Measurements from ENCODE around the gene WDR90.

The WDR90 gene

DNA sequence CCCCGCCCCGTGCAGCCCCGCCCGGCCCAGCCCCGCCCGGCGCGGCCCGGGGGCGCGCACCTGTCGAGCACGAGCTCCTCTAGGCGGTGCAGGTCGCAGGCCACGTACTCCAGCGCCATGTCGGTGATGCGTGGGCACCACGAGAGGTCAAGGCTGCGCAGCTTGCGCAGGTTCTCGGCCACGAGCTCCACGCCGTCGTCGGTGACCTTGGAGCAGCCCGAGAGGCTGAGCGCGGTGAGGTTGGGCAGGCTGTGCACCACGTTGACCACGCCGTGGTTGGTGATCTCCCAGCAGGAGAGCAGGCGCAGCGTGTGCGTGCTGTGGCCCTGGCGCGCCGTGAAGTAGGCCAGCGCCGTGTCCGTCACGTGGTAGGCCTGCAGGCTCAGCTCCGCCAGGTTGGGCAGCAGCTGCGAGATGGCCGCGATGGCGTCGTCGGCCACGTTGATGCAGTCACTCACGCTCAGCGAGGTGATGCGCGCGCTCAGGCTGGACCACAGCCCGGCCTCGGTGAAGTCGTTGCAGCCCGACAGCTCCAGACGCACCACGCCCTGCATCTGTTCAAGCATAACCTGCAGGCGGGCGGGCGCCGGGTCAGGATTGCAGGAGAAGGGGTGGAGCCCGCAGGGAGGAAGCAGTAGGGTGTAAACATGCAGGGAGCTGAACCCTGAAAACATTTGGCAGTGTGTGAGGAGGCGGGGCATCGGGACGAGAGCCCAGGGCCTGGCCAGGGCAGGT lies 46.4 kb downstream of the WDR90 start:
- H3K4me1 ChIP-seq (ENCODE audit: control insufficient read depth, insufficient read depth, low read length), result no peaks in the 10 kb centered on the region
- H3K36me3 ChIP-seq (ENCODE audit: control insufficient read depth in 2 of 2, insufficient read depth in 1 of 2, low read length in 2 of 2), result no peaks in the 10 kb centered on the region
- H3K27ac ChIP-seq (ENCODE audit: extremely low read depth, low read depth, low read length), result no peak overlapping the region; the same call in 1 of the 2 replicates
- H3K9me3 ChIP-seq (ENCODE audit: control insufficient read depth, insufficient read depth, low read depth, low read length), result no peaks in the 10 kb centered on the region
- POLR2A ChIA-PET, result interaction anchor here (0.9 to 1.9 kb wide), 13 partner anchors 9 to 111 kb away, joined by 3 to 8 read pairs (median 4); partner anchors contain the start of genes ANTKMT, JMJD8, RHBDL1 and STUB1
- H3K4me3 ChIP-seq (ENCODE audit: low read depth, low read length), result peak overlapping the region; percentile 25
- CTCF ChIA-PET, result interaction anchor here (0.6 to 2.0 kb wide), 5 partner anchors 9 to 287 kb away, joined by 3 to 8 read pairs (median 4); no protein-coding TSS in a partner anchor
- TF ChIP-seq, protein P1, sequence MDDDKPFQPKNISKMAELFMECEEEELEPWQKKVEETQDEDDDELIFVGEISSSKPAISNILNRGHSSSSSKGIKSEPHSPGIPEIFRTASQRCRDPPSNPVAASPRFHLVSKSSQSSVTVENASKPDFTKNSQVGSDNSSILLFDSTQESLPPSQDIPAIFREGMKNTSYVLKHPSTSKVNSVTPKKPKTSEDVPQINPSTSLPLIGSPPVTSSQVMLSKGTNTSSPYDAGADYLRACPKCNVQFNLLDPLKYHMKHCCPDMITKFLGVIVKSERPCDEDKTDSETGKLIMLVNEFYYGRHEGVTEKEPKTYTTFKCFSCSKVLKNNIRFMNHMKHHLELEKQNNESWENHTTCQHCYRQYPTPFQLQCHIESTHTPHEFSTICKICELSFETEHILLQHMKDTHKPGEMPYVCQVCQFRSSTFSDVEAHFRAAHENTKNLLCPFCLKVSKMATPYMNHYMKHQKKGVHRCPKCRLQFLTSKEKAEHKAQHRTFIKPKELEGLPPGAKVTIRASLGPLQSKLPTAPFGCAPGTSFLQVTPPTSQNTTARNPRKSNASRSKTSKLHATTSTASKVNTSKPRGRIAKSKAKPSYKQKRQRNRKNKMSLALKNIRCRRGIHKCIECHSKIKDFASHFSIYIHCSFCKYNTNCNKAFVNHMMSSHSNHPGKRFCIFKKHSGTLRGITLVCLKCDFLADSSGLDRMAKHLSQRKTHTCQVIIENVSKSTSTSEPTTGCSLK (tag by site-specific recombination; IDR thresholded peaks at IDR 0.05), result no peak
- TF ChIP-seq ZFHX2 (tag by site-specific recombination; conservative IDR thresholded peaks at IDR 0.05) (peak; percentile 55; the same call in 1 of the 2 replicates), SP3 (tag by site-specific recombination; IDR thresholded peaks at IDR 0.05) (0 out of 2 replicates have a peak, but pooled peaks have one; percentile 40), ZFP37 (tag by site-specific recombination; IDR thresholded peaks at IDR 0.05) (no peak), MEIS1 (CRISPR knock-in tag; IDR thresholded peaks at IDR 0.05; ENCODE audit: borderline replicate concordance) (no peak), ZNF629 (tag by site-specific recombination; IDR thresholded peaks at IDR 0.05) (peak; percentile 48; the same call in 1 of the 2 replicates), MYNN (tag by site-specific recombination; IDR thresholded peaks at IDR 0.05; ENCODE audit: borderline replicate concordance) (no peak), WT1 (tag by site-specific recombination; IDR thresholded peaks at IDR 0.05) (no peak), ZNF843 (tag by site-specific recombination; IDR thresholded peaks at IDR 0.05) (peak; percentile 37; the same call in 1 of the 2 replicates), ZNF157 (tag by site-specific recombination; IDR thresholded peaks at IDR 0.05) (no peak), ZNF555 (tag by site-specific recombination; conservative IDR thresholded peaks at IDR 0.05) (no peak), ZBTB17 (tag by site-specific recombination; IDR thresholded peaks at IDR 0.05) (peak; percentile 82), ZNF24 (tag by site-specific recombination; IDR thresholded peaks at IDR 0.05) (no peak; the same call in 1 of the 2 replicates), ZNF544 (tag by site-specific recombination; IDR thresholded peaks at IDR 0.05) (no peak), ZNF133 (tag by site-specific recombination; IDR thresholded peaks at IDR 0.05) (no peak), ZNF10 (tag by site-specific recombination; IDR thresholded peaks at IDR 0.05) (0 out of 2 replicates have a peak, but pooled peaks have one; percentile 44), ZNF391 (tag by site-specific recombination; IDR thresholded peaks at IDR 0.05; ENCODE audit: borderline replicate concordance, low read depth) (peak; percentile 70; the same call in 1 of the 2 replicates), ZSCAN30 (tag by site-specific recombination; IDR thresholded peaks at IDR 0.05) (no peak)
- TF ChIP-seq, protein P2, sequence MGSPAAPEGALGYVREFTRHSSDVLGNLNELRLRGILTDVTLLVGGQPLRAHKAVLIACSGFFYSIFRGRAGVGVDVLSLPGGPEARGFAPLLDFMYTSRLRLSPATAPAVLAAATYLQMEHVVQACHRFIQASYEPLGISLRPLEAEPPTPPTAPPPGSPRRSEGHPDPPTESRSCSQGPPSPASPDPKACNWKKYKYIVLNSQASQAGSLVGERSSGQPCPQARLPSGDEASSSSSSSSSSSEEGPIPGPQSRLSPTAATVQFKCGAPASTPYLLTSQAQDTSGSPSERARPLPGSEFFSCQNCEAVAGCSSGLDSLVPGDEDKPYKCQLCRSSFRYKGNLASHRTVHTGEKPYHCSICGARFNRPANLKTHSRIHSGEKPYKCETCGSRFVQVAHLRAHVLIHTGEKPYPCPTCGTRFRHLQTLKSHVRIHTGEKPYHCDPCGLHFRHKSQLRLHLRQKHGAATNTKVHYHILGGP (tag by site-specific recombination; IDR thresholded peaks at IDR 0.05), result no peak
- TF ChIP-seq, protein P3, sequence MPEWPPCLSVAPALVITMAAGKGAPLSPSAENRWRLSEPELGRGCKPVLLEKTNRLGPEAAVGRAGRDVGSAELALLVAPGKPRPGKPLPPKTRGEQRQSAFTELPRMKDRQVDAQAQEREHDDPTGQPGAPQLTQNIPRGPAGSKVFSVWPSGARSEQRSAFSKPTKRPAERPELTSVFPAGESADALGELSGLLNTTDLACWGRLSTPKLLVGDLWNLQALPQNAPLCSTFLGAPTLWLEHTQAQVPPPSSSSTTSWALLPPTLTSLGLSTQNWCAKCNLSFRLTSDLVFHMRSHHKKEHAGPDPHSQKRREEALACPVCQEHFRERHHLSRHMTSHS (tag by site-specific recombination; IDR thresholded peaks at IDR 0.05), result no peak
- TF ChIP-seq, protein P4, sequence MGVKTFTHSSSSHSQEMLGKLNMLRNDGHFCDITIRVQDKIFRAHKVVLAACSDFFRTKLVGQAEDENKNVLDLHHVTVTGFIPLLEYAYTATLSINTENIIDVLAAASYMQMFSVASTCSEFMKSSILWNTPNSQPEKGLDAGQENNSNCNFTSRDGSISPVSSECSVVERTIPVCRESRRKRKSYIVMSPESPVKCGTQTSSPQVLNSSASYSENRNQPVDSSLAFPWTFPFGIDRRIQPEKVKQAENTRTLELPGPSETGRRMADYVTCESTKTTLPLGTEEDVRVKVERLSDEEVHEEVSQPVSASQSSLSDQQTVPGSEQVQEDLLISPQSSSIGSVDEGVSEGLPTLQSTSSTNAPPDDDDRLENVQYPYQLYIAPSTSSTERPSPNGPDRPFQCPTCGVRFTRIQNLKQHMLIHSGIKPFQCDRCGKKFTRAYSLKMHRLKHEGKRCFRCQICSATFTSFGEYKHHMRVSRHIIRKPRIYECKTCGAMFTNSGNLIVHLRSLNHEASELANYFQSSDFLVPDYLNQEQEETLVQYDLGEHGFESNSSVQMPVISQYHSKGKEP (tag by site-specific recombination; IDR thresholded peaks at IDR 0.05), result peak; percentile 95
- TF ChIP-seq, protein P5, sequence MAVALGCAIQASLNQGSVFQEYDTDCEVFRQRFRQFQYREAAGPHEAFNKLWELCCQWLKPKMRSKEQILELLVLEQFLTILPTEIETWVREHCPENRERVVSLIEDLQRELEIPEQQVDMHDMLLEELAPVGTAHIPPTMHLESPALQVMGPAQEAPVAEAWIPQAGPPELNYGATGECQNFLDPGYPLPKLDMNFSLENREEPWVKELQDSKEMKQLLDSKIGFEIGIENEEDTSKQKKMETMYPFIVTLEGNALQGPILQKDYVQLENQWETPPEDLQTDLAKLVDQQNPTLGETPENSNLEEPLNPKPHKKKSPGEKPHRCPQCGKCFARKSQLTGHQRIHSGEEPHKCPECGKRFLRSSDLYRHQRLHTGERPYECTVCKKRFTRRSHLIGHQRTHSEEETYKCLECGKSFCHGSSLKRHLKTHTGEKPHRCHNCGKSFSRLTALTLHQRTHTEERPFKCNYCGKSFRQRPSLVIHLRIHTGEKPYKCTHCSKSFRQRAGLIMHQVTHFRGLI (tag by site-specific recombination; IDR thresholded peaks at IDR 0.05), result peak; percentile 87
- TF ChIP-seq, protein P6, sequence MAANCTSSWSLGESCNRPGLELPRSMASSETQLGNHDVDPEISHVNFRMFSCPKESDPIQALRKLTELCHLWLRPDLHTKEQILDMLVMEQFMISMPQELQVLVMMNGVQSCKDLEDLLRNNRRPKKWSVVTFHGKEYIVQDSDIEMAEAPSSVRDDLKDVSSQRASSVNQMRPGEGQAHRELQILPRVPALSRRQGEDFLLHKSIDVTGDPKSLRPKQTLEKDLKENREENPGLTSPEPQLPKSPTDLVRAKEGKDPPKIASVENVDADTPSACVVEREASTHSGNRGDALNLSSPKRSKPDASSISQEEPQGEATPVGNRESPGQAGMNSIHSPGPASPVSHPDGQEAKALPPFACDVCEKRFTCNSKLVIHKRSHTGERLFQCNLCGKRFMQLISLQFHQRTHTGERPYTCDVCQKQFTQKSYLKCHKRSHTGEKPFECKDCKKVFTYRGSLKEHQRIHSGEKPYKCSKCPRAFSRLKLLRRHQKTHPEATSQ (tag by site-specific recombination; IDR thresholded peaks at IDR 0.05), result 0 out of 2 replicates have a peak, but pooled peaks have one; percentile 40

All from HEK293 (cell line).